T47D (cell line): Measurements from ENCODE around the gene SCML2.
"Not testable (repeated sequence)": the region's sequence is repeated elsewhere in the genome, so short reads cannot be mapped to it uniquely, and the experiment has no call there.

Experiments used
- DNase-seq, 2 experiments: peaks; one replicate each; pipeline versions ENCODE4 v3.0.0 to v3.0.0-alpha.2; 2011 to 2012; ENCODE audit warnings: low read depth in 1 of 2, low spot score in 1 of 2
- JUND ChIP-seq: IDR thresholded peaks from 2 replicates; pipeline ENCODE4 v1.6.1; 2012; ENCODE audit warnings: low read depth
- in situ Hi-C: cut with HindIII; loops from 2 replicates; pipeline ENCODE4 v1.10.0; 2016; ENCODE audit warnings: low sequenced_read_pairs, low pct_unique_long_range_greater_than_20kb

The SCML2 gene

GRCh38 chrX:18354369-18355223 lies at the start of gene SCML2:
TSS of gene SCML2 (minus strand) at chrX:18354688. CDS start at chrX:18334071, 20,617 bp downstream.
- DNase-seq = peak; percentile 31 to 55
- in situ Hi-C loops = no loop called here
- no peak for TF ChIP-seq JUND

GRCh38 chrX:18401848-18402213 lies 47.3 kb upstream of the SCML2 start:
- no peak for DNase-seq
- TF ChIP-seq JUND = no peak
- in situ Hi-C loops = no loop called here

GRCh38 chrX:18394477-18394876 lies 40.0 kb upstream of the SCML2 start:
- in situ Hi-C loops = no loop called here
- no peak for TF ChIP-seq JUND
- no peak for DNase-seq

GRCh38 chrX:18390941-18391538 lies 36.6 kb upstream of the SCML2 start:
- peak; percentile 23 to 66 for DNase-seq
- in situ Hi-C loops = no loop called here
- no peak for TF ChIP-seq JUND

- in situ Hi-C loops = no loop called here
- DNase-seq = peak in 1 of 2 experiments; percentile 24
- no peak for TF ChIP-seq JUND
Measured at GRCh38 chrX:18389966-18390365, 35.5 kb upstream of the SCML2 start.

GRCh38 chrX:18377796-18378195 lies 23.3 kb upstream of the SCML2 start:
- DNase-seq = peak; percentile 7 to 59
- in situ Hi-C loops = no loop called here
- TF ChIP-seq JUND = no peak

GRCh38 chrX:18375131-18375805 lies 20.8 kb upstream of the SCML2 start:
- in situ Hi-C loops, DNase-seq: not testable (repeated sequence)

- in situ Hi-C loops, DNase-seq: not testable (repeated sequence)
Measured at GRCh38 chrX:18369096-18369495, 14.6 kb upstream of the SCML2 start.

- no peak for TF ChIP-seq JUND
- in situ Hi-C loops = no loop called here
- DNase-seq = no peak
Measured at GRCh38 chrX:18368402-18368801, 13.9 kb upstream of the SCML2 start.

- in situ Hi-C loops = no loop called here
- no peak for TF ChIP-seq JUND
- no peak for DNase-seq
Measured at GRCh38 chrX:18360867-18361266, 6.4 kb upstream of the SCML2 start.

- DNase-seq = peak; percentile 13 to 16
- in situ Hi-C loops = no loop called here
- no peak for TF ChIP-seq JUND
Measured at GRCh38 chrX:18353931-18354368, 538 bp downstream of the SCML2 start.

- DNase-seq = no peak
- in situ Hi-C loops = no loop called here
- no peak for TF ChIP-seq JUND
Measured at GRCh38 chrX:18351784-18352183, 2.7 kb downstream of the SCML2 start.

GRCh38 chrX:18348047-18348446 lies 6.4 kb downstream of the SCML2 start:
- DNase-seq = no peak
- TF ChIP-seq JUND = no peak
- in situ Hi-C loops = no loop called here
